ENCODE measurements around the gene KDM4C. TPM values are rescaled to one million over a fixed set of nuclear protein-coding genes. Genes with fewer than 3 reads are reported as not detected.

KDM4C gene
- total RNA-seq, 1 experiment from 2014 or later: 7.1 TPM

GRCh38 chr9:6987381-6987780 is 229.6 kb downstream of the KDM4C start:
- Histone ChIP-seq H3K27me3 (ENCODE audit: control insufficient read depth, insufficient read depth, low read length) (no peaks in the 10 kb centered on the region), H3K27ac (ENCODE audit: low read length) (no peak overlapping the region), H3K36me3 (ENCODE audit: control insufficient read depth, insufficient read depth, low read length) (no peaks in the 10 kb centered on the region), H3K4me1 (ENCODE audit: control insufficient read depth, insufficient read depth, low read length) (no peaks in the 10 kb centered on the region), H3K9me3 (ENCODE audit: control insufficient read depth, insufficient read depth, low read depth, low read length) (no peaks in the 10 kb centered on the region), H3K4me3 (ENCODE audit: low read depth in 2 of 2, low read length in 2 of 2) (no peak overlapping the region)
- ATAC-seq: no peak
- DNase-seq (ENCODE audit: low read depth, low spot score): no peak
- BruUV-seq (replicated peaks): no TSS peak
- CTCF ChIA-PET: no interaction called here
- intact Hi-C loops (cut with micrococcal nuclease; ENCODE audit: unreplicated experiment): no loop called here
- POLR2A ChIA-PET: no interaction called here
- in situ Hi-C loops (cut with HindIII; ENCODE audit: low pct_unique_long_range_greater_than_20kb, low sequenced_read_pairs): no loop called here
- no peak for TF ChIP-seq CTCF (IDR thresholded peaks at IDR 0.05)
- no peak for TF ChIP-seq REST (IDR thresholded peaks at IDR 0.05; ENCODE audit: insufficient read depth in 1 of 2, low read depth in 2 of 2, low read length in 1 of 2)
- TF ChIP-seq POLR2AphosphoS5 (IDR thresholded peaks at IDR 0.05; ENCODE audit: low read depth, low read length): no peak
- no peak for TF ChIP-seq SIN3A (IDR thresholded peaks at IDR 0.05; ENCODE audit: borderline replicate concordance, insufficient read depth, low read depth, low read length)
- no peak for TF ChIP-seq TCF7L2 (IDR thresholded peaks at IDR 0.05; ENCODE audit: low read depth, low read length)

GRCh38 chr9:6991418-6991817 is 233.6 kb downstream of the KDM4C start:
- BruUV-seq (replicated peaks): no TSS peak
- TF ChIP-seq SIN3A (IDR thresholded peaks at IDR 0.05; ENCODE audit: borderline replicate concordance, insufficient read depth, low read depth, low read length) (no peak), REST (IDR thresholded peaks at IDR 0.05; ENCODE audit: insufficient read depth in 1 of 2, low read depth in 2 of 2, low read length in 1 of 2) (no peak), POLR2AphosphoS5 (IDR thresholded peaks at IDR 0.05; ENCODE audit: low read depth, low read length) (no peak), TCF7L2 (IDR thresholded peaks at IDR 0.05; ENCODE audit: low read depth, low read length) (no peak), CTCF (IDR thresholded peaks at IDR 0.05) (no peak)
- intact Hi-C loops (cut with micrococcal nuclease; ENCODE audit: unreplicated experiment): no loop called here
- POLR2A ChIA-PET: no interaction called here
- in situ Hi-C loops (cut with HindIII; ENCODE audit: low pct_unique_long_range_greater_than_20kb, low sequenced_read_pairs): no loop called here
- H3K27me3 ChIP-seq (ENCODE audit: control insufficient read depth, insufficient read depth, low read length): no peaks in the 10 kb centered on the region
- CTCF ChIA-PET: no interaction called here
- no peak overlapping the region for H3K27ac ChIP-seq (ENCODE audit: low read length)
- H3K4me3 ChIP-seq (ENCODE audit: low read depth in 2 of 2, low read length in 2 of 2): no peak overlapping the region
- H3K9me3 ChIP-seq (ENCODE audit: control insufficient read depth, insufficient read depth, low read depth, low read length): no peaks in the 10 kb centered on the region
- ATAC-seq: no peak
- H3K36me3 ChIP-seq (ENCODE audit: control insufficient read depth, insufficient read depth, low read length): no peaks in the 10 kb centered on the region
- H3K4me1 ChIP-seq (ENCODE audit: control insufficient read depth, insufficient read depth, low read length): no peaks in the 10 kb centered on the region
- no peak for DNase-seq (ENCODE audit: low read depth, low spot score)
